K562 (cell line): Measurements from ENCODE around the gene C1orf21. TPM values are rescaled to one million over a fixed set of nuclear protein-coding genes. Genes with fewer than 3 reads are reported as not detected.

Experiments used
- ATAC-seq: fragments of 200-7000 bp; cut with Tn5 transposase; 3 replicates; pipeline ENCODE4 v1.9.1; 2020; ENCODE audit warnings: moderate library complexity
- BruUV-seq: library from RNA; stranded (reverse); fragments of 400-500 nt; replicated peaks from 2 replicates; lab custom pipeline; 2021; lab: Mats Ljungman, UMichigan
- CTCF ChIA-PET: fragments of 300-600 bp; formaldehyde crosslinking; extraction: SDS; loops from one replicate; lab custom pipeline; 2021; ENCODE audit warnings: low intra/inter-chr PET ratio; lab: Yijun Ruan, JAX
- POLR2A ChIA-PET: fragments of 300-600, 350-650 bp; sonication (Branson Sonifier 250); formaldehyde crosslinking; extraction: SDS; loops from one replicate; lab custom pipeline; 2021; ENCODE audit warnings: antibody characterized with exemption, inconsistent platforms; lab: Yijun Ruan, JAX
- DNase-seq, 4 experiments: peaks; one replicate each; pipeline versions ENCODE4 v3.0.0 to v3.0.0-alpha.2; 2011 to 2018; ENCODE audit warnings: low spot score in 3 of 4, mixed read lengths in 3 of 4; ENCODE audit errors: extremely low read depth in 1 of 4
- FAIRE-seq: peaks from 2 replicates; lab custom pipeline; 2011; peaks lifted over from hg19 to GRCh38; lab: Jason Lieb, UNC
- H2AFZ ChIP-seq: 2 replicates; pipeline ENCODE4 v1.6.0; 2011; ENCODE audit warnings: low read depth, low read length, control low read depth, inconsistent platforms
- H3K27ac ChIP-seq: fragments of 200-600 bp; 3 replicates; pipeline ENCODE4 v1.8.0; 2011; ENCODE audit warnings: low read depth, mild to moderate bottlenecking, control low read depth, inconsistent platforms, low read length, moderate library complexity, mixed read lengths; ENCODE audit errors: extremely low read depth
- H3K27me3 ChIP-seq, 2 experiments: fragments of 300-600 bp in 1 of 2; 2 replicates in 1 of 2; 3 replicates in 1 of 2; pipeline versions ENCODE4 v1.6.0 to v1.8.0; 2011; ENCODE audit warnings: inconsistent platforms in 2 of 2, low read length in 2 of 2, mild to moderate bottlenecking in 1 of 2, mixed read lengths in 1 of 2, moderate library complexity in 1 of 2; ENCODE audit not compliant: control insufficient read depth in 2 of 2, insufficient read depth in 2 of 2
- H3K36me3 ChIP-seq: fragments of 300-600 bp; 3 replicates; pipeline ENCODE4 v1.8.0; 2011; ENCODE audit warnings: mild to moderate bottlenecking, low read length, inconsistent platforms; ENCODE audit not compliant: control insufficient read depth, insufficient read depth
- H3K4me1 ChIP-seq, 2 experiments: fragments of 200-600 bp in 1 of 2; replicated peaks in 1 of 2; 2 replicates in 1 of 2; 3 replicates in 1 of 2; pipeline versions ENCODE4 v1.5.1 to v1.8.0; 2011; ENCODE audit warnings: inconsistent platforms in 2 of 2, low read length in 2 of 2, mild to moderate bottlenecking in 1 of 2, mixed read lengths in 1 of 2, moderate library complexity in 1 of 2; ENCODE audit not compliant: control insufficient read depth in 2 of 2, insufficient read depth in 2 of 2
- H3K4me2 ChIP-seq: 2 replicates; pipeline ENCODE4 v1.6.1; 2011; ENCODE audit warnings: low read length, control low read depth, inconsistent platforms, mixed read lengths; ENCODE audit not compliant: insufficient read depth
- H3K4me3 ChIP-seq: fragments of 200-600 bp; sonication (generic), shearing (Covaris generic); 2 replicates; pipeline ENCODE4 v1.5.1; 2016; ENCODE audit warnings: control low read depth, inconsistent platforms
- H3K79me2 ChIP-seq: fragments of 200-600 bp; 3 replicates; pipeline ENCODE4 v1.8.0; 2011; ENCODE audit warnings: low read length, inconsistent platforms; ENCODE audit not compliant: control insufficient read depth, insufficient read depth
- H3K9ac ChIP-seq, 2 experiments: 2 replicates each; pipeline versions ENCODE4 v1.6.0 to v1.6.1; 2011; ENCODE audit warnings: low read depth in 2 of 2, low read length in 2 of 2, control low read depth in 1 of 2, inconsistent platforms in 1 of 2, mild to moderate bottlenecking in 1 of 2, mixed read lengths in 1 of 2; ENCODE audit not compliant: insufficient read depth in 1 of 2
- H3K9me1 ChIP-seq: one replicate; pipeline ENCODE4 v1.6.0; 2011; ENCODE audit warnings: inconsistent platforms, mild to moderate bottlenecking, low read length, moderate library complexity; ENCODE audit not compliant: control insufficient read depth, insufficient read depth
- H3K9me3 ChIP-seq: replicated peaks from 2 replicates; pipeline ENCODE4 v1.5.1; 2011; ENCODE audit warnings: low read depth, low read length, inconsistent platforms; ENCODE audit not compliant: control insufficient read depth, insufficient read depth
- H4K20me1 ChIP-seq: replicated peaks from 2 replicates; pipeline ENCODE4 v1.6.1; 2011; ENCODE audit warnings: low read length, inconsistent platforms, mixed read lengths; ENCODE audit not compliant: control insufficient read depth, insufficient read depth
- ATF3 ChIP-seq, 2 experiments: fragments of 450-650 bp in 1 of 2; sonication (generic) in 1 of 2; formaldehyde crosslinking in 1 of 2; IDR thresholded peaks in 1 of 2; conservative IDR thresholded peaks in 1 of 2; 2 replicates each; pipeline versions ENCODE4 v1.6.1 to v1.8.1; 2016 to 2023; ENCODE audit warnings: mild to moderate bottlenecking in 2 of 2, moderate library complexity in 2 of 2, inconsistent platforms in 1 of 2, missing genetic modification reagents in 1 of 2
- ATF6 ChIP-seq: sonication (generic); formaldehyde crosslinking; IDR thresholded peaks from 2 replicates; pipeline ENCODE4 v1.4.0; 2020; ENCODE audit warnings: mild to moderate bottlenecking, missing genetic modification reagents
- HDAC6 ChIP-seq: IDR thresholded peaks from 2 replicates; pipeline ENCODE4 v1.6.1; 2012; ENCODE audit warnings: low read depth, mild to moderate bottlenecking, control low read depth, inconsistent platforms, low read length, moderate library complexity
- ILF3 ChIP-seq: fragments of 450-650 bp; IDR thresholded peaks from 2 replicates; pipeline ENCODE4 v1.6.1; 2018; ENCODE audit warnings: antibody characterized with exemption, mild to moderate bottlenecking, moderate library complexity, borderline replicate concordance
- LEF1 ChIP-seq: fragments of 450-650 bp; IDR thresholded peaks from 2 replicates; pipeline ENCODE4 v1.6.1; 2016; ENCODE audit warnings: mild to moderate bottlenecking
- NRF1 ChIP-seq, 2 experiments: fragments of 450-650 bp; IDR thresholded peaks in 1 of 2; conservative IDR thresholded peaks in 1 of 2; 2 replicates each; pipeline ENCODE4 v1.6.1; 2014; ENCODE audit warnings: mild to moderate bottlenecking in 2 of 2
- ZNF165 ChIP-seq: fragments of 250-450 bp; sonication (Bioruptor Pico); IDR thresholded peaks from 2 replicates; pipeline ENCODE4 v1.4.0; 2020; ENCODE audit warnings: borderline replicate concordance
- ZNF318 ChIP-seq, 2 experiments: fragments of 450-650 bp; IDR thresholded peaks; 2 replicates each; pipeline ENCODE4 v1.6.1; 2016; ENCODE audit warnings: mild to moderate bottlenecking in 2 of 2, borderline replicate concordance in 1 of 2, low read depth in 1 of 2, moderate library complexity in 1 of 2
- whole genome bisulfite sequencing: fragments of 100-300 bp; shearing (Covaris generic); methylation state at CpG from one replicate; pipeline ENCODE4 v1.1.6; 2016; ENCODE audit warnings: low coverage, mixed read lengths; ENCODE audit not compliant: insufficient coverage; ENCODE audit errors: missing lambda C conversion rate; 5-methylcytosine and 5-hydroxymethylcytosine counted together
- in situ Hi-C: fragments of 300-500 bp; cut with MboI; formaldehyde crosslinking; loops from 4 replicates; pipeline ENCODE4 v1.15.0; 2018; ENCODE audit warnings: inconsistent platforms, mixed read lengths
- intact Hi-C: fragments of 100-400 bp; cut with micrococcal nuclease; formaldehyde crosslinking; loops from 2 replicates; pipeline ENCODE4 v1.14.2; 2022
- polyA plus RNA-seq, 8 experiments: library from polyadenylated mRNA; depleted of rRNA in 4 of 8; stranded (reverse) in 5 of 8; unstranded in 3 of 8; fragments of >200 nt; fragmentation: Nextera tagmentation in 2 of 8; fragmentation: Illumina TruSeq in 1 of 8; extraction: Ambion mirVana in 2 of 8; extraction: Trizol in 1 of 8; gene quantifications; 2 replicates each; pipeline versions ENCODE4 v1.2.1 to v1.2.3, GENCODE V29; 2011 to 2014; ENCODE audit warnings: inconsistent platforms in 1 of 8, missing spikeins in 1 of 8
- total RNA-seq, 7 experiments: library from RNA; depleted of rRNA in 6 of 7; stranded (reverse); fragments of >200 nt in 6 of 7; fragmentation: Illumina TruSeq in 2 of 7; extraction: Trizol in 2 of 7; gene quantifications; 2 replicates each; pipeline versions ENCODE4 v1.2.1 to v1.2.3, GENCODE V29; 2011 to 2021; ENCODE audit warnings: low replicate concordance in 1 of 7

Gene C1orf21
- total and polyA plus RNA-seq, 9 of the 15 experiments (the other 6 are each of a cell fraction or from before 2014, with no cell fraction given), result under 0.01 to 0.31 (median 0.07) TPM

- H3K27ac ChIP-seq, result no peak overlapping the region
- DNase-seq (no peak), ATAC-seq (no peak), FAIRE-seq (no peak)
- H2AFZ ChIP-seq, result no peak overlapping the region
- no peak for TF ChIP-seq ILF3
- TF ChIP-seq HDAC6, result no peak
- no peak for TF ChIP-seq ZNF165 (CRISPR knock-in tag)
- no peak for TF ChIP-seq LEF1
- TF ChIP-seq ATF3 (IDR thresholded peaks at IDR 0.05), result peak; percentile 34; the same call in 1 of the 2 replicates
- TF ChIP-seq ATF3 (CRISPR knock-in tag; conservative IDR thresholded peaks at IDR 0.05), result no peak
- TF ChIP-seq ATF6 (CRISPR knock-in tag), result no peak
- peak; percentile 26 to 37; a peak in 2 of 4 replicates for TF ChIP-seq NRF1 (conservative IDR thresholded peaks at IDR 0.05 in 1 of 2, IDR thresholded peaks at IDR 0.05 in 1 of 2)
- TF ChIP-seq ZNF318 (IDR thresholded peaks at IDR 0.05; ENCODE audit: borderline replicate concordance in 1 of 2, low read depth in 1 of 2), result no peak
- intact Hi-C loops, result no loop called here
- CTCF ChIA-PET, result no interaction called here
- no peaks in the 10 kb centered on the region for H3K79me2 ChIP-seq
- H3K9me1 ChIP-seq, result no peaks in the 10 kb centered on the region
- no peak overlapping the region for H3K4me2 ChIP-seq
- H4K20me1 ChIP-seq, result no peaks in the 10 kb centered on the region
- 5% methylated on average over 5 of the region's 5 CpGs for WGBS
- H3K27me3 ChIP-seq, result no peaks in the 10 kb centered on the region
- no peak overlapping the region for H3K9ac ChIP-seq
- POLR2A ChIA-PET, result no interaction called here
- no peaks in the 10 kb centered on the region for H3K36me3 ChIP-seq
- H3K4me1 ChIP-seq, result no peaks in the 10 kb centered on the region
- BruUV-seq, result no TSS peak
- in situ Hi-C loops, result no loop called here
- H3K9me3 ChIP-seq, result no peaks in the 10 kb centered on the region
- no peak overlapping the region for H3K4me3 ChIP-seq
These were observed 100.8 kb downstream of the C1orf21 start for GRCh38 chr1:184487531-184488193.
